H9 (cell line): ENCODE measurements around the gene F8. TPM values are rescaled to one million over a fixed set of nuclear protein-coding genes. Genes with fewer than 3 reads are reported as not detected.

Source experiments
- DNase-seq: peaks from one replicate; pipeline ENCODE4 v3.0.0-alpha.2; 2017
- H2AFZ ChIP-seq: one replicate; pipeline ENCODE4 v1.6.1; 2013; ENCODE audit warnings: mild to moderate bottlenecking, low read length, control low read depth, moderate library complexity
- H2AK5ac ChIP-seq: 2 replicates; pipeline ENCODE4 v1.6.1; 2013; ENCODE audit warnings: low read length, control low read depth, mixed read lengths; ENCODE audit not compliant: insufficient read length
- H2BK120ac ChIP-seq: one replicate; pipeline ENCODE4 v1.6.1; 2013; ENCODE audit warnings: low read depth, mild to moderate bottlenecking, low read length, control low read depth, inconsistent platforms; ENCODE audit not compliant: poor library complexity, severe bottlenecking
- H2BK12ac ChIP-seq: 2 replicates; pipeline ENCODE4 v1.6.1; 2013; ENCODE audit warnings: low read length, control low read depth, mixed read lengths, low read depth; ENCODE audit not compliant: insufficient read length
- H2BK15ac ChIP-seq: 2 replicates; pipeline ENCODE4 v1.6.1; 2013; ENCODE audit warnings: low read depth, low read length, control low read depth
- H2BK20ac ChIP-seq: one replicate; pipeline ENCODE4 v1.6.1; 2013; ENCODE audit warnings: low read depth, mild to moderate bottlenecking, low read length, control low read depth, inconsistent platforms; ENCODE audit not compliant: poor library complexity, severe bottlenecking
- H2BK5ac ChIP-seq: 2 replicates; pipeline ENCODE4 v1.6.1; 2013; ENCODE audit warnings: low read length, control low read depth, mixed read lengths; ENCODE audit not compliant: insufficient read length
- H3K14ac ChIP-seq: 2 replicates; pipeline ENCODE4 v1.6.1; 2013; ENCODE audit warnings: low read length, control low read depth; ENCODE audit not compliant: insufficient read depth
- H3K18ac ChIP-seq: 2 replicates; pipeline ENCODE4 v1.6.1; 2013; ENCODE audit warnings: low read depth, mild to moderate bottlenecking, mixed read lengths, low read length, control low read depth; ENCODE audit not compliant: insufficient read length
- H3K23ac ChIP-seq: 2 replicates; pipeline ENCODE4 v1.6.1; 2013; ENCODE audit warnings: low read length, control low read depth, mixed read lengths, low read depth; ENCODE audit not compliant: insufficient read length
- H3K23me2 ChIP-seq: 2 replicates; pipeline ENCODE4 v1.6.1; 2013; ENCODE audit warnings: low read depth, mild to moderate bottlenecking, mixed read lengths, low read length, control low read depth; ENCODE audit not compliant: insufficient read length, poor library complexity, severe bottlenecking
- H3K27ac ChIP-seq: 2 replicates; pipeline ENCODE4 v1.5.1; 2013; ENCODE audit warnings: low read length, control low read depth, mixed read lengths, low read depth; ENCODE audit not compliant: insufficient read length
- H3K27me3 ChIP-seq: 2 replicates; pipeline ENCODE4 v1.6.1; 2013; ENCODE audit warnings: low read length, control low read depth, inconsistent platforms; ENCODE audit not compliant: insufficient read depth
- H3K4ac ChIP-seq: 2 replicates; pipeline ENCODE4 v1.6.1; 2013; ENCODE audit warnings: low read depth, mild to moderate bottlenecking, control low read depth, inconsistent platforms, low read length, moderate library complexity
- H3K4me1 ChIP-seq: 2 replicates; pipeline ENCODE4 v1.6.1; 2013; ENCODE audit warnings: low read length, control low read depth, inconsistent platforms; ENCODE audit not compliant: insufficient read depth
- H3K4me2 ChIP-seq: 2 replicates; pipeline ENCODE4 v1.6.1; 2013; ENCODE audit warnings: low read length, control low read depth, mixed read lengths; ENCODE audit not compliant: insufficient read length, insufficient read depth
- H3K56ac ChIP-seq: 2 replicates; pipeline ENCODE4 v1.6.1; 2013; ENCODE audit warnings: low read depth, mild to moderate bottlenecking, mixed read lengths, low read length, control low read depth; ENCODE audit not compliant: insufficient read length
- H3K79me1 ChIP-seq: 2 replicates; pipeline ENCODE4 v1.6.1; 2013; ENCODE audit warnings: low read depth, mild to moderate bottlenecking, moderate library complexity, low read length, control low read depth, inconsistent platforms; ENCODE audit not compliant: insufficient read depth, poor library complexity, severe bottlenecking
- H3K79me2 ChIP-seq: 2 replicates; pipeline ENCODE4 v1.6.1; 2013; ENCODE audit warnings: low read length, control low read depth, inconsistent platforms; ENCODE audit not compliant: insufficient read depth
- H3K9ac ChIP-seq: 2 replicates; pipeline ENCODE4 v1.6.1; 2013; ENCODE audit warnings: low read length, control low read depth, mixed read lengths; ENCODE audit not compliant: insufficient read length; ENCODE audit errors: extremely low read depth
- H3K9me3 ChIP-seq: one replicate; pipeline ENCODE4 v1.6.1; 2013; ENCODE audit warnings: low read depth, low read length, inconsistent platforms; ENCODE audit not compliant: control insufficient read depth
- H3T11ph ChIP-seq: one replicate; pipeline ENCODE4 v1.6.1; 2013; ENCODE audit warnings: mild to moderate bottlenecking, low read length, control low read depth, inconsistent platforms
- H4K20me1 ChIP-seq: one replicate; pipeline ENCODE4 v1.6.1; 2013; ENCODE audit not compliant: control insufficient read depth, insufficient read length, insufficient read depth
- H4K5ac ChIP-seq: 2 replicates; pipeline ENCODE4 v1.6.1; 2013; ENCODE audit warnings: low read depth, mild to moderate bottlenecking, mixed read lengths, low read length, control low read depth; ENCODE audit not compliant: insufficient read length
- H4K8ac ChIP-seq: replicated peaks from 2 replicates; pipeline ENCODE4 v1.6.1; 2013; ENCODE audit warnings: low read length, control low read depth, mixed read lengths, low read depth; ENCODE audit not compliant: insufficient read length
- H4K91ac ChIP-seq: 2 replicates; pipeline ENCODE4 v1.6.1; 2013; ENCODE audit warnings: low read depth, mild to moderate bottlenecking, moderate library complexity, mixed read lengths, low read length, control low read depth; ENCODE audit not compliant: insufficient read length
- H3K27ac Mint-ChIP-seq, 3 experiments: 2 replicates in 2 of 3; 3 replicates in 1 of 3; pipeline ENCODE4 v1.8.0; 2020 to 2021; ENCODE audit warnings: mixed read lengths in 3 of 3, mild to moderate bottlenecking in 1 of 3, moderate library complexity in 1 of 3
- H3K27me3 Mint-ChIP-seq: 2 replicates; pipeline ENCODE4 v1.8.0; 2021; ENCODE audit warnings: low read depth, mild to moderate bottlenecking, moderate library complexity, mixed read lengths
- H3K36me3 Mint-ChIP-seq, 3 experiments: 2 replicates in 2 of 3; 3 replicates in 1 of 3; pipeline ENCODE4 v1.8.0; 2020 to 2021; ENCODE audit warnings: low read depth in 3 of 3, mixed read lengths in 3 of 3; ENCODE audit not compliant: insufficient read depth in 1 of 3
- H3K4me1 Mint-ChIP-seq, 2 experiments: 2 replicates each; pipeline ENCODE4 v1.8.0; 2020; ENCODE audit warnings: mixed read lengths in 2 of 2
- H3K4me3 Mint-ChIP-seq, 2 experiments: 2 replicates in 1 of 2; 3 replicates in 1 of 2; pipeline ENCODE4 v1.8.0; 2020 to 2021; ENCODE audit warnings: mild to moderate bottlenecking in 2 of 2, mixed read lengths in 2 of 2, moderate library complexity in 1 of 2
- H3K9me3 Mint-ChIP-seq, 2 experiments: 2 replicates in 1 of 2; 3 replicates in 1 of 2; pipeline ENCODE4 v1.8.0; 2020; ENCODE audit warnings: mild to moderate bottlenecking in 2 of 2, mixed read lengths in 2 of 2, moderate library complexity in 1 of 2
- CTCF ChIP-seq: fragments of 200-600 bp; sonication (generic); conservative IDR thresholded peaks from 3 replicates; pipeline ENCODE4 v1.8.0; 2021; ENCODE audit warnings: antibody characterized with exemption, mild to moderate bottlenecking
- WGBS: extraction: QIAGEN DNeasy Blood & Tissue Kit; methylation state at CpG from one replicate; pipeline ENCODE4 v1.1.7; 2013; ENCODE audit warnings: missing lambda C conversion rate, low lambda C conversion rate, mixed read lengths; ENCODE audit not compliant: insufficient read length; ENCODE audit errors: extremely low coverage; 5-methylcytosine and 5-hydroxymethylcytosine counted together
- total RNA-seq: library from RNA; stranded (reverse); gene quantifications from 2 replicates; pipeline ENCODE4 v1.2.1, GENCODE V29; 2021

F8 gene
- total RNA-seq, 1 experiment from 2014 or later: 3.1 TPM

- Histone ChIP-seq H3K79me2 (no peaks in the 10 kb centered on the region), H3K4ac (no peak overlapping the region), H4K91ac (no peak overlapping the region), H3K9me3 (peaks cover 41% of the 10 kb centered on the region), H3K56ac (no peak overlapping the region), H2BK12ac (no peak overlapping the region), H2BK5ac (no peak overlapping the region), H2BK120ac (no peak overlapping the region), H3K14ac (no peak overlapping the region), H3K27ac (no peak overlapping the region), H3T11ph (no peak overlapping the region), H2BK15ac (no peak overlapping the region), H4K20me1 (no peaks in the 10 kb centered on the region), H3K4me1 (no peaks in the 10 kb centered on the region; the same call in 1 of the 2 replicates), H4K8ac (no peak overlapping the region), H3K79me1 (no peaks in the 10 kb centered on the region), H3K9ac (no peak overlapping the region), H3K4me2 (no peak overlapping the region), H3K23me2 (no peaks in the 10 kb centered on the region), H3K18ac (no peak overlapping the region), H2AK5ac (no peak overlapping the region), H3K23ac (no peak overlapping the region), H3K27me3 (no peaks in the 10 kb centered on the region; the same call in 1 of the 2 replicates), H4K5ac (no peak overlapping the region), H2BK20ac (no peak overlapping the region), H2AFZ (no peak overlapping the region)
- H3K36me3 Mint-ChIP-seq: peaks cover 0 to 2% (median 0%) of the 10 kb centered on the region in 3 experiments; a peak in 3 of 7 replicates
- no peak overlapping the region for H3K27ac Mint-ChIP-seq
- peaks cover 2% of the 10 kb centered on the region; the same call in 1 of the 2 replicates for H3K27me3 Mint-ChIP-seq
- TF ChIP-seq CTCF: no peak
- WGBS: no CpG with 5 or more reads among the region's 8 CpGs
- H3K4me1 Mint-ChIP-seq: no peaks in the 10 kb centered on the region
- no peak overlapping the region for H3K4me3 Mint-ChIP-seq
- DNase-seq: no peak
- H3K9me3 Mint-ChIP-seq: peaks cover 60 to 76% of the 10 kb centered on the region in 2 experiments
These were observed 122.2 kb downstream of the F8 start for GRCh38 chrX:154900323-154900722.
